ENCODE measurements around the gene STBD1.

The STBD1 gene

DNA sequence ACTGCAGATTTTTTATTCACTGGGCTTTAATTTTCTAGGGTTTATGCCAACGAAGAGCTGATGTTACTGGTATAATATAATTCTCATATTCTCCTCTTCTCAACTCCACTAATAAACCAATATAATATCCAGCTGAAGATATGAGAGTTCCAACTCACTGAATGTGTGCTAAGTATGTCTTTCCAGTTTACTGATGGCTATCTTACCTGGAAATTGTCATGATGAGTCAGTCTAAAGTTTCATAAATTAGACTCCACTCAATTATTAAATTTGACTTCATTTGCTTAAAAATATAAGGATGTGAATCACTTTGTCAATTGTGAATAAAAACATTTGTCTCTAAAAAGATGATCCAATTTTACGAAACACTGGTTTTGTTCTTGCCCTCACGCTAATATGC, 28.4 kb downstream of the STBD1 start:
- H3K27ac ChIP-seq (ENCODE audit: low read length), result no peak overlapping the region
- no peak overlapping the region for H3K4me3 ChIP-seq (ENCODE audit: low read length)
- H3K9me3 ChIP-seq (replicated peaks; ENCODE audit: insufficient read depth, low read length), result no peaks in the 10 kb centered on the region
- no peaks in the 10 kb centered on the region for H4K20me1 ChIP-seq (ENCODE audit: insufficient read depth, low read length)
- no peaks in the 10 kb centered on the region for H3K9me2 ChIP-seq (replicated peaks; ENCODE audit: insufficient read depth, low read length)
- no peaks in the 10 kb centered on the region for H3K27me3 ChIP-seq (replicated peaks; ENCODE audit: insufficient read depth, low read length)
- TF ChIP-seq, protein P1, sequence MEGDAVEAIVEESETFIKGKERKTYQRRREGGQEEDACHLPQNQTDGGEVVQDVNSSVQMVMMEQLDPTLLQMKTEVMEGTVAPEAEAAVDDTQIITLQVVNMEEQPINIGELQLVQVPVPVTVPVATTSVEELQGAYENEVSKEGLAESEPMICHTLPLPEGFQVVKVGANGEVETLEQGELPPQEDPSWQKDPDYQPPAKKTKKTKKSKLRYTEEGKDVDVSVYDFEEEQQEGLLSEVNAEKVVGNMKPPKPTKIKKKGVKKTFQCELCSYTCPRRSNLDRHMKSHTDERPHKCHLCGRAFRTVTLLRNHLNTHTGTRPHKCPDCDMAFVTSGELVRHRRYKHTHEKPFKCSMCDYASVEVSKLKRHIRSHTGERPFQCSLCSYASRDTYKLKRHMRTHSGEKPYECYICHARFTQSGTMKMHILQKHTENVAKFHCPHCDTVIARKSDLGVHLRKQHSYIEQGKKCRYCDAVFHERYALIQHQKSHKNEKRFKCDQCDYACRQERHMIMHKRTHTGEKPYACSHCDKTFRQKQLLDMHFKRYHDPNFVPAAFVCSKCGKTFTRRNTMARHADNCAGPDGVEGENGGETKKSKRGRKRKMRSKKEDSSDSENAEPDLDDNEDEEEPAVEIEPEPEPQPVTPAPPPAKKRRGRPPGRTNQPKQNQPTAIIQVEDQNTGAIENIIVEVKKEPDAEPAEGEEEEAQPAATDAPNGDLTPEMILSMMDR (IDR thresholded peaks at IDR 0.05; ENCODE audit: low read length), result no peak
- TF ChIP-seq EZH2phosphoT487 (IDR thresholded peaks at IDR 0.05; ENCODE audit: low read length), result no peak
- no peak for TF ChIP-seq EZH2 (optimal IDR thresholded peaks at IDR 0.05; ENCODE audit: low read depth, low read length)
- H3K79me2 ChIP-seq (ENCODE audit: low read length), result no peaks in the 10 kb centered on the region
- H2AFZ ChIP-seq (ENCODE audit: low read length), result no peak overlapping the region
- no peak for DNase-seq
- no peaks in the 10 kb centered on the region for H3K36me3 ChIP-seq (replicated peaks; ENCODE audit: insufficient read depth, low read length)
- H3K4me2 ChIP-seq (ENCODE audit: low read depth, low read length), result no peak overlapping the region
- H3K9ac ChIP-seq (ENCODE audit: low read length), result no peak overlapping the region
- no peaks in the 10 kb centered on the region for H3K4me1 ChIP-seq (ENCODE audit: low read length)
- H3F3A ChIP-seq (ENCODE audit: insufficient read depth, low read length), result no peaks in the 10 kb centered on the region

- no peak overlapping the region for H3K27ac ChIP-seq (ENCODE audit: low read length)
- TF ChIP-seq, protein P1 (IDR thresholded peaks at IDR 0.05; ENCODE audit: low read length), result no peak
- TF ChIP-seq EZH2 (optimal IDR thresholded peaks at IDR 0.05; ENCODE audit: low read depth, low read length) (no peak), EZH2phosphoT487 (IDR thresholded peaks at IDR 0.05; ENCODE audit: low read length) (no peak)
- no peak for DNase-seq
Measured at GRCh38 chr4:76339364-76339763, 32.8 kb downstream of the STBD1 start.

DNA sequence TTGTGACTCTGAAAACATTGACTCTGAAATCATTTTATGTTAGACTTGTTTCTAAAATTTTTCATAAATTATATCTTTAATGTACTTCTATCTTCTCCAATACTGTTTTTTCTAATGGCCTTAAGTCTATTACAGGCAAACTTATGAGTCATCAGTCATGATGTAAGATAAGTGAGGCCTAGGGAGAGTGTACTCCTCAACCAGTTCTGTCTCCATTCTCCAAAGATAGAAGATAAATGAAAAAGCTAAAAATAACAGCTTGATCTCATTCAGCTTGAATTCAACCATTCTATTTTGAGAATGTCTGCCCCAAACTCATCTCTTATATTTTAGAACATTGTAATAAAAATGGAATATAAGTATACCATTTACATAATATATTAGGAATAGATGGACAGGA, 34.5 kb downstream of the STBD1 start:
- no peaks in the 10 kb centered on the region for H3K36me3 ChIP-seq (replicated peaks; ENCODE audit: insufficient read depth, low read length)
- H3F3A ChIP-seq (ENCODE audit: insufficient read depth, low read length), result no peaks in the 10 kb centered on the region
- H3K4me3 ChIP-seq (ENCODE audit: low read length), result no peak overlapping the region
- no peaks in the 10 kb centered on the region for H3K9me2 ChIP-seq (replicated peaks; ENCODE audit: insufficient read depth, low read length)
- no peak overlapping the region for H2AFZ ChIP-seq (ENCODE audit: low read length)
- no peak for DNase-seq
- H3K27ac ChIP-seq (ENCODE audit: low read length), result no peak overlapping the region
- H4K20me1 ChIP-seq (ENCODE audit: insufficient read depth, low read length), result no peaks in the 10 kb centered on the region
- no peaks in the 10 kb centered on the region for H3K27me3 ChIP-seq (replicated peaks; ENCODE audit: insufficient read depth, low read length)
- H3K4me1 ChIP-seq (ENCODE audit: low read length), result 0 out of 2 replicates have a peak, but pooled peaks cover 3% of the 10 kb centered on the region
- no peak overlapping the region for H3K9ac ChIP-seq (ENCODE audit: low read length)
- TF ChIP-seq, protein P1 (IDR thresholded peaks at IDR 0.05; ENCODE audit: low read length), result no peak
- 0 out of 2 replicates have a peak overlapping the region, but pooled peaks have one; percentile 12 for H3K4me2 ChIP-seq (ENCODE audit: low read depth, low read length)
- no peaks in the 10 kb centered on the region for H3K9me3 ChIP-seq (replicated peaks; ENCODE audit: insufficient read depth, low read length)
- no peaks in the 10 kb centered on the region for H3K79me2 ChIP-seq (ENCODE audit: low read length)

More at GRCh38 chr4:76339364-76339763, 32.8 kb downstream of the STBD1 start:
- Histone ChIP-seq H4K20me1 (ENCODE audit: insufficient read depth, low read length) (no peaks in the 10 kb centered on the region), H3K4me3 (ENCODE audit: low read length) (no peak overlapping the region), H3K9ac (ENCODE audit: low read length) (no peak overlapping the region), H3K4me2 (ENCODE audit: low read depth, low read length) (no peak overlapping the region), H3K9me3 (replicated peaks; ENCODE audit: insufficient read depth, low read length) (no peaks in the 10 kb centered on the region), H3F3A (ENCODE audit: insufficient read depth, low read length) (no peaks in the 10 kb centered on the region), H2AFZ (ENCODE audit: low read length) (no peak overlapping the region), H3K4me1 (ENCODE audit: low read length) (0 out of 2 replicates have a peak, but pooled peaks cover 3% of the 10 kb centered on the region), H3K79me2 (ENCODE audit: low read length) (no peaks in the 10 kb centered on the region), H3K36me3 (replicated peaks; ENCODE audit: insufficient read depth, low read length) (no peaks in the 10 kb centered on the region), H3K27me3 (replicated peaks; ENCODE audit: insufficient read depth, low read length) (no peaks in the 10 kb centered on the region), H3K9me2 (replicated peaks; ENCODE audit: insufficient read depth, low read length) (no peaks in the 10 kb centered on the region)
